GM10266 (cell line): ENCODE results near the gene PTOV1.

Experiments used
- DNase-seq: peaks from one replicate; pipeline ENCODE4 v3.0.0; 2012; ENCODE audit errors: extremely low spot score
- TF ChIP-seq, protein P1 (sequence below): IDR thresholded peaks from 2 replicates; pipeline ENCODE4 v1.5.1; 2012; ENCODE audit warnings: mild to moderate bottlenecking, low read depth; ENCODE audit not compliant: control insufficient read depth, insufficient read depth; ENCODE audit errors: missing control alignments

PTOV1 gene

DNA sequence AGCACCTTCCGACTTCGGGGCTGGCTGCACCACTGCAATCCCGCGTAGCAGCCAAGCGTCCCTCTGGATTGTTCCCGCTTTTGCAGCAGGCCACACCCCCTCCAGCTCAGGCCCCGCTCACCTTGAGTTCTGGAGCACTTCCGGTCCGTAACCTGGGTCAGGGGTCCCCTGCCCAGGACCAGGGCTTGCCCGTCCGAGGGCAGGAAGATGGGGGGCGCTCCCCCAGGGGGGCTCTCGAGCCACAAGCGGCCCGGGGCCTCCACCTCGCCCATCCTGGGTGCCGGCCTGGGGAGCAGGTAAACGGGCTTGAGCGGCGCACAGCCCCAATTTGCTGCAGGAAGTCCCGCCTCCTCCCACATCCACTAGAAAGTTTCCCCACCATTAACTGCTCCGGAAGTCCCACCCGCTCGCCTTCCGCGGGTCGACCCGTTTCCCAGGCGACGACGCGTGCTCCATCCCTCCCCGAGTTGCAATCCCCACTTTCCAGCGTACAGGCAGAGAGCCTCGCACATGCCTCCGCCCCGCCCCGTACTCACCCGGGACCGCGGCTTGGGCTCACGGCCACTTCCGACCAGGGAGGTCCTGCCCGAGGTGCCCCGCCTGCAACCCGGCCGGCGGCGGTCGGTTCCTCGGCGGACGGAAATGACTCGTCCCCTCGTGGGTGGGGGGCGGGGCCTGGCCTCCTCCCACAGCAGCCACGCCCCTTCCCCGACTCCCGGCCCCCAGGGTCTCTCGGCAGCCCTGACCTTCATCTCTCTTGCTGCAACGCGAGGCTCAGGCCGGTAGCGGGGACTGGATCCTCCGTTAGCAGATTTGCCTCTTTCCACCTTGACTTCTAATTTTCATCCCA lies 16.2 kb downstream of the PTOV1 start, which contains the start of gene PNKP:
Gene PNKP (minus strand): TSS at position 644 of the 850 bp plus-strand sequence. CDS start 372 bp downstream, at position 272.
- DNase-seq, result peak; percentile 96
- TF ChIP-seq, protein P1, sequence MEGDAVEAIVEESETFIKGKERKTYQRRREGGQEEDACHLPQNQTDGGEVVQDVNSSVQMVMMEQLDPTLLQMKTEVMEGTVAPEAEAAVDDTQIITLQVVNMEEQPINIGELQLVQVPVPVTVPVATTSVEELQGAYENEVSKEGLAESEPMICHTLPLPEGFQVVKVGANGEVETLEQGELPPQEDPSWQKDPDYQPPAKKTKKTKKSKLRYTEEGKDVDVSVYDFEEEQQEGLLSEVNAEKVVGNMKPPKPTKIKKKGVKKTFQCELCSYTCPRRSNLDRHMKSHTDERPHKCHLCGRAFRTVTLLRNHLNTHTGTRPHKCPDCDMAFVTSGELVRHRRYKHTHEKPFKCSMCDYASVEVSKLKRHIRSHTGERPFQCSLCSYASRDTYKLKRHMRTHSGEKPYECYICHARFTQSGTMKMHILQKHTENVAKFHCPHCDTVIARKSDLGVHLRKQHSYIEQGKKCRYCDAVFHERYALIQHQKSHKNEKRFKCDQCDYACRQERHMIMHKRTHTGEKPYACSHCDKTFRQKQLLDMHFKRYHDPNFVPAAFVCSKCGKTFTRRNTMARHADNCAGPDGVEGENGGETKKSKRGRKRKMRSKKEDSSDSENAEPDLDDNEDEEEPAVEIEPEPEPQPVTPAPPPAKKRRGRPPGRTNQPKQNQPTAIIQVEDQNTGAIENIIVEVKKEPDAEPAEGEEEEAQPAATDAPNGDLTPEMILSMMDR, result no peak

DNA sequence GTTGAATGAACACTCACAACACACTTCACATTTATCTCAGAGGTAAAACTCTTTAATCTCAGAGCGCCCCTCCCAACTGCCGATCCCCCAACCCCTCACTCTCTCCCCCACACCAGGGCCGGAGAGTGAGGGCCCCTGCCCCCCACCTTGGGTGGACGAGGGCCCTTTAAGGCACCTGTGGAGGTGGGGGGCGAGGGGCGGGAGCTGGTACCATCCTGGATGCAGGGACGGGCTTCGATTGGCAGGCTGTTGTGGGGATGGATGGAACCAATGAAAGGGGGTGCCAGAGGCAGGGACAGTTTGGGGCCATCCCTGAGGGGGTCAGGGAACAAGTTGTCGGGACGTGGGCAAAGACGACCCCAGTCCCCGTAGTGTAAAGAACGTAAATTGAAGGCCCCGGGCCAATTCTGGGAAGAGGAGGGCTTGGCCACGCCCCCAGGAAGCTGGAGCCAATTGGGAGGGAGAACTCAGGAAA lies 18.1 kb downstream of the PTOV1 start:
- DNase-seq, result no peak
- TF ChIP-seq, protein P1, result no peak

DNA sequence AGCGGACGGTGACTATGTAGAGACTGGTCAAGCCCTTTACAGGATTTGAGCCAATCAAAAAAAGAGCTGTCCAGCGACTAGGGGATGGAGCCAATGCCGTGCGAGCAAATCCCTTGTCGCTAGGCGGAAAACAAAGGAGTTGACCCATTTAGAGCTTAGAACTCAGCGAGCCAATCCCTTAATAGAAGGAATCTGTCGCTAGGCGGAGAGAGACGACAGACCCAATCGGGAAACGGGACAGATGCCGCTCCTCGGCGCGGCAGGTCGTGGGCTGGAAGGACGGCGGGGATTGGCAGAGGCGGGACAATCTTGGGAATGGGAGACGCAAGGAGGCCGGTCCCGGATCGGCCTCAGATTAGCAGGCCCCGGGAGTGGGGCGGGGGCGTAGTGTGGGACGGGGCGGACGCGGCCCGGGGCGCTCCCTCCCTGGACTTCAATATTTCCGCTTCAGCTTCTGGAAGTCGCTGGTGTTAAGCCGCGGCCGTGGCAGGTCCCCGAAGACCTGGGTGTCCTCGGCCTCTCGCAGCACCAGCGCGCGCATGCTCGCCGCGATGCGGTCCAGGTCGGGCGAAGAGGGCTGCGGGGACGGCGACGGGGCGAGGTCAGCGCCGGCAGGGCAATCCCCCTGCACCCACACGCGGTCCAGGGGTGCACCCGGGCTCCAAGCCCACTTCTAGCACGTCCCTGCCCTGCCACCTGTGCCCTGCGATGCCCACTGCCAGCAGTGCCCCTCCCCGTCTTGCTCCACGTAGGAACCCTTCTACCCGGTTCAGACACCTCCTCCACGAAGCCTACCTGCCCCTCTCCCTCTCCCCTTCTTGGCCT lies 18.7 kb downstream of the PTOV1 start:
- TF ChIP-seq, protein P1, result no peak

DNA sequence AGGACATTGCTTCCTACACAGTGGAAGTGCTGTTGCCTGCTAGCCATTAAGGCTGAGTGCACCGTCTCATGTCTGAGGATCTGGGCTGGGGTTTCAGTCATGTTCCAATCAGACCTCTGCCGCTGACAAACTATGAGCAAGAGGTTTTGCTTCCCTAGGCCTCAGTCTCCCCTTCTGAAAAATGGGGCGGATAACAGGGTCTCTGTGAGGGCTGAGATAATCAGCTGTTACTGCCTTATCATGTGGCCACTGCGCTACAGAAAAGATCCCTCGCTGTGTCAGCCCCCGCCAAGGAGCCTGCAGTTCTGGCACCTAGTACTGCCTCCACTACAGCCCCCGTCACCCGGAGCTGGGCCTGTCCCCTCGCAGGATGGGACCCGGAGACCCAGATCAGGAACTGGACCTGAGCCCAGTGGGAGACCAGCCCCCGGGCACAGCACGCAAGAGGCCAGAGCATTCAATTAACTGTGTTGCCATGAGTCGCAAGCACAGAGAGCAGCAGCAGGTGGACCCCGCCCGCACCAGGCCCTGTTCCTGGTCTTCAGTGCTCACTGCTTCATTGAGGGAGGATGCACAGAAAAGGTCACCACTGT lies 19.4 kb downstream of the PTOV1 start:
- DNase-seq, result no peak
- TF ChIP-seq, protein P1, result no peak

More for the DNA sequence above, 18.7 kb downstream of the PTOV1 start:
- DNase-seq, result peak; percentile 93

DNA sequence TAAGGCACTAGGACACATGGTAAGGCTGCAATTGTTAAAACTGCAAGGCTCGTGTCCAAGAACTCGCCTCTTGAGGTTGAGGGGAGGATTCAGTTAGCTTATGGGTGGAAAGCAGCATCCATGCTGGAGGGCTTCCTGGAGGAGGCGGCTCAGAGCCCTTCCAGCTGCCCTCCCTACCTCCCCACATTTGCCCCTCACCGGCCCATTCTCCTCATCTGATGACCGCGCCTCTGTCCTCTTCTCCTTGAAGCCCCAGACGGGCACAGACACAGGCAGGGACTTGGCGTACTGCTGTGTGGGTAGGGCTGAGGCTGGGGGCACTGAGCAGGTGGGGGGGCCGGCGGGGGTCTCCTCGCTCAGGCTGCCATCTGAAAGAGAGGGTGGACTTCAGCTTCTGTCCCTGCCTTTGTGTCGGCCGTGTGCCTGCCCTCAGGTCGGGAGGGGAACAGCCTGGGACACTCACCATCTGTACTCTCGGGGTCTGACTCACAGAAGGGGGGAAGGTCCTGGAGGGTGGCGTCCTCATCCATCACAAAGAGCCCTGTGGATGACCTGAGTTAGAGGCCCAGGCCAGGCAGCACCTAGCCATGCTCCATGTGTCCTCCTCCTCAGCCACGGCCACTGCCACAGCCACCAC lies 20.5 kb downstream of the PTOV1 start:
- TF ChIP-seq, protein P1, result no peak
- DNase-seq, result no peak

DNA sequence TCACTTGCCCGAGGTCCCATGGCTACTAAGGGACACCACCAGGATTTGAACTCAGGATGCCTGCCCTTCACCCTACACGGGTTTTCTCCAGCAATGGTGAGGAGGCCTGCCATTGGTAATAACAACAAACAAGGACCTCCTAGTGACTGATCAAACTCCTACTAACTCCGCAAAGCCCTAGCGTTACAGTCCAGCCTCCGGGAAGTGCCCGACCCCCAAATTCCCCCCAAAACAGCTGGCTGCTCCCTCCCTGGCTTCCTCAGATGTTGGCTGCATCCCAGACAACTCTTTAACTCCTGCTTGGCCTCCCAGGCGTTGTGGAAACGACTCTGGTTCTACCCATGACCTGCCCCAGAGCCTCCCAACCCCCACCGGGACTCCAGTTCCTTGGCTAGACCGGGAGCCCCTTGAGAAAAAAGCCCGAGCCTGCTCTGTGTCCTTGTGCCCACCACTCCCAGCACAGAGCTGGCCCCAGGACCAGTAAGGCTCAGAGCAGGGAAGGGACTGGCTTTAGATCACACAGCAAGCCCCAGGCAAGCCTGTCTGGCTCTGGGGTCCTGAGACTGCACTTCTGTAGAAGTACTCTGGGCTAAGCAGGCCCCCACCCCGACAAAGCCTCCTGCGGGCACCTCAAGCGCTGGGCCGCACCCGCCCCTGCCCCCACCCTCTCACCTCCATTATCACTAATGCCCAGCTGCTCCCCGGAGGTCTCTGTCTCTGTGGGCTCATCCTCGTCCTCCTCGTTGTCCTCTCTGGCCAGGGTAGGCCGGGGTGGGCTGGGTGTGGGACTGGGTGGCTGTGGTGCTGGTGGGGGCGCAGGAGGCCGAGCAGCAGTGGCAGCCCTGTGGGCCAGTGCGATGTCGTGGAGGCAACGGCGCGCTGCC lies 21.5 kb downstream of the PTOV1 start:
- DNase-seq, result no peak
- TF ChIP-seq, protein P1, result no peak
